ENCODE results near the gene NFE2. TPM values are rescaled to one million over a fixed set of nuclear protein-coding genes. Genes with fewer than 3 reads are reported as not detected.

The NFE2 gene
- not detected for total RNA-seq
- not detected for polyA plus RNA-seq

DNA sequence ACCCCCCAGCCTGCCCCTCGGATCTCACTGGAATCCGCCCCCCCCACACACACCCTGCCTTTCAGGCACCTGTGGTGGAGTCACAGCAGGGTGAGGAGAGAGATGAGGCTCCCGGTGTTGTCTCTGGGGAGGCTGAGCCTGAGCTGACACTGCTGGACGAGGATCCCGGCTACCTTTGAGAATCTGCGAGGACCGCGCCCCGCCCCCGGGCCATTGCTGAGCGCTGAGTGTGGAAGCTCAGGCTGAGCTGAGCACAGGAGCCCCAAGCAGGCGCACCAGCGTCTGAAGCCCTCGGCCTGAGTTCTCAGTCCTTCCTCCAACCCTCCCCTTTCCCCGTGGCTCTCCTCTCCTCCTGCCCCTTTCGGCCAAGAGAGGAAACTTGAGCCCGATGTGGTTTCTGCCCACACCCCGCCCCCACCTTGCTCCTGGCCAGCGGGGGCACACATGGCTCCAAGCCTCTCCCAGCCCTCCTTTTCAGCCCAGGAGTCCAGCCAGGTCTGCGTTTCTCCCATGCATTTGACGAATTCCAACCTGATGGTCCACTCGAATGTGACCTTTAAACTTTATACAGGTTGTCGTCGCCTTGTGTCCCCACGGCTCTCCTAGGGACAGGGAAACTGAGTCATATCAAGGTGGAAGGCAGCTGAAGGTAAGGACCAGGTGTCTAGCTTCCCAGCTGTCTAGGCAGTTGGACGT, at the start of gene NFE2:
Gene NFE2, minus strand, starts transcription at position 284 of the 696 bp plus-strand sequence. CDS start 5,767 bp downstream, outside the sequence.
- Mint-ChIP-seq H3K36me3 (no peaks in the 10 kb centered on the region), H3K27ac (no peak within 1 kb of the TSS), H3K27me3 (peaks cover 32 to 61% of the 10 kb centered on the region in 2 donors), H3K4me3 (peak within 1 kb of the TSS in 6 of 7 donors; percentile 41 to 60 (median 56)), H3K9me3 (no peaks in the 10 kb centered on the region), H3K4me1 (peaks cover 24 to 44% (median 40%) of the 10 kb centered on the region in 3 donors)
- Histone ChIP-seq H3K27ac (ENCODE audit: low read depth, low read length) (peak within 1 kb of the TSS; percentile 80), H3K4me3 (ENCODE audit: low read length) (peak within 1 kb of the TSS; percentile 33), H3K27me3 (ENCODE audit: insufficient read depth, low read length, poor library complexity, severe bottlenecking) (peaks cover 26% of the 10 kb centered on the region), H3K4me1 (ENCODE audit: insufficient read depth, low read length) (peaks cover 8% of the 10 kb centered on the region), H3K36me3 (ENCODE audit: insufficient read depth, low read length) (no peaks in the 10 kb centered on the region), H3K9me3 (ENCODE audit: low read length) (no peaks in the 10 kb centered on the region)
- DNase-seq, result no peak
- POLR2A ChIA-PET, result interaction anchor here (0.9 kb wide), 1 partner anchor 58 kb away, joined by 5 read pairs; no protein-coding TSS in a partner anchor
- CTCF ChIA-PET, result interaction anchor here (0.7 to 2.0 kb wide), 2 partner anchors 9 to 24 kb away, joined by 3 to 7 read pairs; partner anchors contain the start of gene COPZ1

DNA sequence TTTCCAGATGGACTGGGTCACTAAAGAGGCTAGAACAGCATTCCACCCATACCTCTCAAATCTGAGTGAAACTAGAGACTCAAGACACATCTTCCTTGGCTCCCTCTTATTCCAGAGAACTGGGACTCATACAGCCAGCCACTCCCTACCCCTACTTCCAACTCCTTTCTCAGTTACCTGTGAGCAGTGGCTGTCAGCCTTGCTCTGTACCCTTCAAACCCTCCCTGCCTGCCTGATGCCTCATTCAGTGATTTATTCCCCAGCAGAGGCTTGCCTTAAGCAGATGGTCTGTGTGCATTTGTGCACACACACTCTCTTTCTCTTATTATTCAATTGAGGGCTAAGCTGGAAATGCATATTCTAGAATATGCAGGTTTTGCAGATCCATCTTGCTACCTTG, 48.9 kb upstream of the NFE2 start:
- H3K9me3 ChIP-seq (ENCODE audit: low read length), result no peaks in the 10 kb centered on the region

DNA sequence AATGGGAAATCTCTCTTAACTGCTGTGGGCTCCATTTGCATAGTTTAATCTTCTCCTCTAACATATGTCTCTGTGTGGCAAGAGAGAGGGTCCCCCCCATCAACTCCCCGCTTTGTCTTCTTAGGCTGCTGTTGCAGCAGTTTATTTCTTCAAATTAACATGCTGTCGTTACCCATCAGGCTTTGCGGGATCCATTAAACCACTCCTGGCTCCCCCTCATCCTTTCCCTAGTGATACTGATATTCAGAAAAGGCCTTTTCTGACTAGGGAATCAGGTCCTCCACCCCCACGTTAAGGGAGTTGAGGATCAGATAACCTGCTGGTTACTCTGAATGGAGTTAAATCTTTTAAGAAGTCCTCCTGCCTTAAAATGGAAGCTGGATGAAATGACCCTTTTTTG, 48.2 kb upstream of the NFE2 start:
- H3K27me3 ChIP-seq (ENCODE audit: insufficient read depth, low read length, poor library complexity, severe bottlenecking), result no peaks in the 10 kb centered on the region
- Mint-ChIP-seq H3K4me1 (peaks cover 9 to 12% (median 10%) of the 10 kb centered on the region in 3 donors), H3K9me3 (no peaks in the 10 kb centered on the region), H3K27me3 (no peaks in the 10 kb centered on the region), H3K27ac (peak overlapping the region in 1 of 8 donors; percentile 16), H3K4me3 (no peak overlapping the region), H3K36me3 (peaks cover 12 to 74% (median 28%) of the 10 kb centered on the region in 3 donors)
- DNase-seq, result no peak
- H3K27ac ChIP-seq (ENCODE audit: low read depth, low read length), result no peak overlapping the region
- H3K9me3 ChIP-seq (ENCODE audit: low read length), result no peaks in the 10 kb centered on the region
- ChIA-PET CTCF (interaction anchor here (2.3 kb wide), 1 partner anchor 12 kb away, joined by 7 read pairs; no protein-coding TSS in a partner anchor), POLR2A (no interaction called here)
- H3K36me3 ChIP-seq (ENCODE audit: insufficient read depth, low read length), result peaks cover 53% of the 10 kb centered on the region
- H3K4me3 ChIP-seq (ENCODE audit: low read length), result no peak overlapping the region
- H3K4me1 ChIP-seq (ENCODE audit: insufficient read depth, low read length), result peaks cover 14% of the 10 kb centered on the region

More for the DNA sequence above, 48.9 kb upstream of the NFE2 start:
- Histone ChIP-seq H3K36me3 (ENCODE audit: insufficient read depth, low read length) (peaks cover 52% of the 10 kb centered on the region), H3K4me3 (ENCODE audit: low read length) (no peak overlapping the region), H3K27ac (ENCODE audit: low read depth, low read length) (no peak overlapping the region), H3K4me1 (ENCODE audit: insufficient read depth, low read length) (peaks cover 14% of the 10 kb centered on the region), H3K27me3 (ENCODE audit: insufficient read depth, low read length, poor library complexity, severe bottlenecking) (no peaks in the 10 kb centered on the region)
- no peak for DNase-seq
- POLR2A ChIA-PET, result no interaction called here
- CTCF ChIA-PET, result interaction anchor here (2.0 to 2.3 kb wide), 2 partner anchors 11 to 25 kb away, joined by 5 to 7 read pairs; partner anchors contain the start of gene COPZ1
- peaks cover 12 to 73% (median 28%) of the 10 kb centered on the region in 3 donors for H3K36me3 Mint-ChIP-seq
- no peak overlapping the region for H3K4me3 Mint-ChIP-seq
- H3K4me1 Mint-ChIP-seq, result peaks cover 9 to 12% (median 10%) of the 10 kb centered on the region in 3 donors
- peak overlapping the region in 1 of 8 donors; percentile 49 for H3K27ac Mint-ChIP-seq
- no peaks in the 10 kb centered on the region for H3K27me3 Mint-ChIP-seq
- H3K9me3 Mint-ChIP-seq, result no peaks in the 10 kb centered on the region

DNA sequence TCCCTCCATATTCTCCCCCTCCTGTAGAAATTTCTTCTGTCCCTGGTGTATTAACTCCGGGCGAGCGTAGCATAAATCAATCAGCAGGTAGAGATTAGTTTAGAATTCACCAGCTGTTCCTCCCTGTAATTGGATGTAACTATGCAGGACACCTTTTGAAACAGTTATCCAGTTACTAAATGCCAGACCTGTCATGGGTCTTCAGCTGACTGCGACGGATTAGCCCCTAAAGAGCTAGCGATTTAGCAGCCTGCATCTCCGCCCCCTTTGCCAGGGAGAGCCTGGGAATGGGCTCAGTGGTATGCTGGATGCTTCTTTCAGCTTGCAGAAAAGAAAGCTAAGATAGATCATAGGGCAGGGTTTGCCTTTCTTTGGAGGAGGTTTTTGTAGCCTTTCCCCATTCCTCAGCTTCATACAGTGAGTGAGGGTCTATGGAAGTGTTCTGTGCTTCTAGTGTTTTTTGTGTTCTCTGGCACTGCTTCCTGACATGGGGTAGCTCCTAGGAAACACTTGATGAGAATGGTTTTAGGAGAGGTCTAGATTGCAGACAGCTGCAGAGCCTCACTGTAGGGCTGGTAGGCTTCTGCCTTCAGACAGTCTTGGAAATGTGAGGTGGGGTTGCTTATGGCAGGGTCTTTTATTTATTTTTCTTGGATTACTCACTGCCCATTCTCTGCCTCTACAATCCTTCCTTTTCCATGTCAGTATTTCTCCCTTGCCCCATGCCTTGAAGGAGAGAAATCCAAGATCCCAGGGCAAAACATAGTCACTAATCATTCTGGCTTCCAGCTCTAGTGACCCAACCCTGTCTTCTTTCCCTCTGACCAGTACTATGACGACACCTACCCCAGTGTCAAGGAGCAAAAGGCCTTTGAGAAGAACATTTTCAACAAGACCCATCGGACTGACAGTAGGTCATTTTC, 40.8 kb upstream of the NFE2 start:
- peaks cover 50% of the 10 kb centered on the region for H3K36me3 ChIP-seq (ENCODE audit: insufficient read depth, low read length)
- no peak overlapping the region for H3K27ac ChIP-seq (ENCODE audit: low read depth, low read length)
- Mint-ChIP-seq H3K36me3 (peaks cover 7 to 72% (median 21%) of the 10 kb centered on the region in 3 donors), H3K4me3 (no peak overlapping the region), H3K27me3 (no peaks in the 10 kb centered on the region), H3K4me1 (peaks cover 12 to 38% (median 34%) of the 10 kb centered on the region in 3 donors), H3K9me3 (no peaks in the 10 kb centered on the region), H3K27ac (peak overlapping the region in 3 of 8 donors; percentile 13 to 62 (median 33))
- ChIA-PET POLR2A (no interaction called here), CTCF (interaction anchor here (0.9 to 1.5 kb wide), 2 partner anchors 17 to 47 kb away, joined by 3 to 5 read pairs; partner anchors contain the start of gene COPZ1)
- H3K4me1 ChIP-seq (ENCODE audit: insufficient read depth, low read length), result no peaks in the 10 kb centered on the region
- DNase-seq, result no peak
- no peaks in the 10 kb centered on the region for H3K9me3 ChIP-seq (ENCODE audit: low read length)
- no peaks in the 10 kb centered on the region for H3K27me3 ChIP-seq (ENCODE audit: insufficient read depth, low read length, poor library complexity, severe bottlenecking)
- H3K4me3 ChIP-seq (ENCODE audit: low read length), result no peak overlapping the region

DNA sequence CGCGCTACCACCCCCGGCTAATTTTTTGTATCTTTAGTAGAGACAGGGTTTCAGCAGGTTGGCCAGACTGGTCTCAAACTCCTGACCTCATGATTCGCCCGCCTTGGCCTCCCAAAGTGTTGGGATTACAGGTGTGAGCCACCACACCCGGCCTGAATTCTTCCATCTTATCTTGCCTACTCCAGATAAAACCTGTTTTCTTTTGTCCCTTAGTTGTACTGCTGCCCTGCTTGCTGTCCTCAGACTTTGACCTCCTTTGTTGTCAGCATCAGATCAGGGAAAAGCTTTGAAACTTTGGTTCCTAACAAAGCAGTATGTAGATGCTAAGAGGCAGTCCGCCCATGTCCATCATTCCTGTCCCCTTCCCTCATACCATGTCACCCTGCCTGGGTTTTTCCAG, 40.0 kb upstream of the NFE2 start:
- H3K9me3 Mint-ChIP-seq, result no peaks in the 10 kb centered on the region
- Histone ChIP-seq H3K4me1 (ENCODE audit: insufficient read depth, low read length) (no peaks in the 10 kb centered on the region), H3K9me3 (ENCODE audit: low read length) (no peaks in the 10 kb centered on the region), H3K27me3 (ENCODE audit: insufficient read depth, low read length, poor library complexity, severe bottlenecking) (no peaks in the 10 kb centered on the region), H3K4me3 (ENCODE audit: low read length) (no peak overlapping the region), H3K36me3 (ENCODE audit: insufficient read depth, low read length) (peaks cover 46% of the 10 kb centered on the region), H3K27ac (ENCODE audit: low read depth, low read length) (no peak overlapping the region)
- H3K36me3 Mint-ChIP-seq, result peaks cover 7 to 68% (median 21%) of the 10 kb centered on the region in 3 donors
- CTCF ChIA-PET, result interaction anchor here (1.5 kb wide), 1 partner anchor 16 kb away, joined by 5 read pairs; the partner anchor contains the start of gene COPZ1
- no peaks in the 10 kb centered on the region for H3K27me3 Mint-ChIP-seq
- POLR2A ChIA-PET, result no interaction called here
- peak overlapping the region in 3 of 8 donors; percentile 13 to 75 (median 62) for H3K27ac Mint-ChIP-seq
- no peak overlapping the region for H3K4me3 Mint-ChIP-seq
- DNase-seq, result no peak
- H3K4me1 Mint-ChIP-seq, result peaks cover 14 to 41% (median 37%) of the 10 kb centered on the region in 3 donors

DNA sequence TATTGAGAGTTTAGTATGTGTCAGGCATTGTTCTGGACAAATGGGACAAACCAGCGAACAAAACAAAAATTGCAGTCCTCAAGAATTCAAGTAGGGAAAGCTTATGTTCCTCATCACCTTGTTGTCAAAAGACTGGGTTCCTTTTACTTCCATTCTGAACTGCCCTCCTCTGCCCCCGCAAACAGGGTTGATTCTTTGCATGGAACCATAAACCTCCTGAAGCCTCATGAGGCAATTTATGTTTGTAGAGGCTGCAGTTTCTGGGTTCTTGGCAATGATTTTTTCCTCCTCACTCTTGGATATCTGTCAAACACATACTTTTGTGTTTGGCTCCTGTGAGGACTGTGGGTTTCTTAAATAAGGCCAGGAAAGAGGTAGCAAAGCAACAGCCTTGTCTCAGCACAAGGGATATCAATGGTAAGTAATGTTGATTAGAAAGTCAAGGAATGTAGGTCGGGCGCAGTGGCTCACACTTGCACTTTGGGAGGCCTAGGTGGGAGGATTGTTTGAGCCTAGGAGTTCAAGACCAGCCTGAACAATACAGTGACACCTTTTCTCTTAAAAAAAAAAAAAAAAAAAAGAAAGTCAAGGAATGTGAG, 38.0 kb upstream of the NFE2 start:
- ChIA-PET POLR2A (no interaction called here), CTCF (interaction anchor here (5.9 to 6.5 kb wide), 2 partner anchors 13 to 20 kb away, joined by 37 to 48 read pairs; partner anchors contain the start of gene COPZ1)
- Histone ChIP-seq H3K27ac (ENCODE audit: low read depth, low read length) (peak overlapping the region; percentile 28), H3K36me3 (ENCODE audit: insufficient read depth, low read length) (peaks cover 32% of the 10 kb centered on the region), H3K27me3 (ENCODE audit: insufficient read depth, low read length, poor library complexity, severe bottlenecking) (no peaks in the 10 kb centered on the region), H3K9me3 (ENCODE audit: low read length) (no peaks in the 10 kb centered on the region), H3K4me3 (ENCODE audit: low read length) (no peak overlapping the region), H3K4me1 (ENCODE audit: insufficient read depth, low read length) (no peaks in the 10 kb centered on the region)
- Mint-ChIP-seq H3K27me3 (no peaks in the 10 kb centered on the region), H3K4me3 (no peak overlapping the region), H3K27ac (no peak overlapping the region), H3K36me3 (peaks cover 7 to 54% (median 18%) of the 10 kb centered on the region in 3 donors), H3K9me3 (no peaks in the 10 kb centered on the region), H3K4me1 (peaks cover 15 to 43% (median 41%) of the 10 kb centered on the region in 3 donors)
- no peak for DNase-seq

DNA sequence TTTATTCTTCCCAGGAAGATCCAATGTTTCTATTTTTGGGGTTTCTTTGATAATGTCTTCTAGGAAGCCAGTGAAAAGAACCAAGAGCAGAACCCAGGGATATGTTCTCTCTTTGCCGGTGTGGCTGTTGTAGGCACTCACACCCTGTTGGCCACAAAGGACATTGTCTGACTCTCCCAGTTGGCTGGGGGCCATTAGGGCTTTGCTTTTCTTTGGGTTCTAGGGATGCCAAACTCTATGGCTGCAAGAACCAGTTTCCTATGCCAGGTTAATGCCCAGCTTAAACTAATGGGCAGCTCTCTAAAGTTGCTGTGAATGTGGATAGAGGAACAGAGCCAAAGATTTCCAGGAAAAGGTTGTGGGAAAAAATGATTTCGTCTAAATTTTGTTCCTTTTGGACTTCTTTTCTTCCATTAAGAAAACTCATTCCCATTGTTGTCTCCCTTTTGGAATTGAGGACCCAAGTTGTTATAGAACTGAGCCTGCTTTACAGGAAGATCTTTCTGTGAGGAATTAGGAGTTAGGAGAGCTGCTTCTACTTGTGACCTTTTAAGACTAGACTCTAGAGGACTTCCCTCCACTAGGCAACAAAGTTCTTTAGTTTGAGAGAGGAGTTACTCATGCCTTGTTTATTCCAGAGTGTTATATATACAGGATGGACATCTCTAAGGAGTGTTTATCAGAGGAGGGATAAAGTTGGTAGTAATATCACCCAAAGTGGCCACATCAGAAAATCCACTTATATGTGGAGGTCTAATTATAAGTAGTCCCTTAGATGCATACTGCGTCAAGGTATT, 37.2 kb upstream of the NFE2 start:
- no peaks in the 10 kb centered on the region for H3K27me3 ChIP-seq (ENCODE audit: insufficient read depth, low read length, poor library complexity, severe bottlenecking)
- H3K27ac Mint-ChIP-seq, result peak overlapping the region in 1 of 8 donors; percentile 53
- H3K9me3 Mint-ChIP-seq, result no peaks in the 10 kb centered on the region
- H3K36me3 ChIP-seq (ENCODE audit: insufficient read depth, low read length), result peaks cover 24% of the 10 kb centered on the region
- H3K36me3 Mint-ChIP-seq, result peaks cover under 1 to 53% (median 12%) of the 10 kb centered on the region in 3 donors
- no peak overlapping the region for H3K4me3 ChIP-seq (ENCODE audit: low read length)
- peaks cover 7% of the 10 kb centered on the region for H3K4me1 ChIP-seq (ENCODE audit: insufficient read depth, low read length)
- H3K27ac ChIP-seq (ENCODE audit: low read depth, low read length), result peak overlapping the region; percentile 28
- no peaks in the 10 kb centered on the region for H3K9me3 ChIP-seq (ENCODE audit: low read length)
- no peak overlapping the region for H3K4me3 Mint-ChIP-seq
- CTCF ChIA-PET, result interaction anchor here (0.9 to 6.5 kb wide), 5 partner anchors 9 to 21 kb away, joined by 3 to 48 read pairs (median 6); partner anchors contain the start of gene COPZ1
- DNase-seq, result no peak
- H3K4me1 Mint-ChIP-seq, result peaks cover 20 to 50% (median 49%) of the 10 kb centered on the region in 3 donors
- H3K27me3 Mint-ChIP-seq, result no peaks in the 10 kb centered on the region
- POLR2A ChIA-PET, result interaction anchor here (1.2 kb wide), 1 partner anchor 13 kb away, joined by 3 read pairs; no protein-coding TSS in a partner anchor

Data from CD8-positive, alpha-beta memory T cell (primary cell).